NCI-H526 (cell line): ENCODE data around the gene SPHK2.
"Not testable (repeated sequence)": the region's sequence is repeated elsewhere in the genome, so short reads cannot be mapped to it uniquely, and the experiment has no call there.

Experiments used
- DNase-seq, 2 experiments: peaks; one replicate each; lab custom pipeline; 2025; lab: John Stamatoyannopoulos, UW

SPHK2 gene

DNA sequence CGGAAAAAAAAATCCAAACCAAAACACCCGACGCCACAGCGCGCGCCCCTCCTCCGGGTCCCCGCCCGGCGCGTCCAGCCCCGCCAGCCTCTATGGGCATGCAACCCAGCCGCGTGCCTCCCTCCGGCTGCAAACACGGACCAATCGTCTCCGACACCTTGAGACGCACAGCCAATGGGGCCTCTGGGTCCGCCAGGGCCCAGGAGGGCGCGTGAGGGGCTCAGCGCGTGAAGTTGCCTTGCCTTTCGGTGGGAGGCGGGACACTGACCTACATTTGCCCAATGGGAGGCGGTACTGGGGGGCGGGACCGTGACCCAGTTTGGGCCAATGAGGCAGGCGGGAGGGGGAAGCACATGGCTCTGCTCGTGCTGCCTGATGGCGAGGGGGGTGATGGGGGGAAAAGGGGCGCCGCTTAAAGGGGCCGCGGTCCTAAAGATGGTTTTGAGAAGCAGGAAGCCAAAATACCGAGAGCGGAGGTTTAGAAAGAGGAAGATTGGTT is 18.2 kb downstream of the SPHK2 start:
- DNase-seq: peak; percentile 99

DNA sequence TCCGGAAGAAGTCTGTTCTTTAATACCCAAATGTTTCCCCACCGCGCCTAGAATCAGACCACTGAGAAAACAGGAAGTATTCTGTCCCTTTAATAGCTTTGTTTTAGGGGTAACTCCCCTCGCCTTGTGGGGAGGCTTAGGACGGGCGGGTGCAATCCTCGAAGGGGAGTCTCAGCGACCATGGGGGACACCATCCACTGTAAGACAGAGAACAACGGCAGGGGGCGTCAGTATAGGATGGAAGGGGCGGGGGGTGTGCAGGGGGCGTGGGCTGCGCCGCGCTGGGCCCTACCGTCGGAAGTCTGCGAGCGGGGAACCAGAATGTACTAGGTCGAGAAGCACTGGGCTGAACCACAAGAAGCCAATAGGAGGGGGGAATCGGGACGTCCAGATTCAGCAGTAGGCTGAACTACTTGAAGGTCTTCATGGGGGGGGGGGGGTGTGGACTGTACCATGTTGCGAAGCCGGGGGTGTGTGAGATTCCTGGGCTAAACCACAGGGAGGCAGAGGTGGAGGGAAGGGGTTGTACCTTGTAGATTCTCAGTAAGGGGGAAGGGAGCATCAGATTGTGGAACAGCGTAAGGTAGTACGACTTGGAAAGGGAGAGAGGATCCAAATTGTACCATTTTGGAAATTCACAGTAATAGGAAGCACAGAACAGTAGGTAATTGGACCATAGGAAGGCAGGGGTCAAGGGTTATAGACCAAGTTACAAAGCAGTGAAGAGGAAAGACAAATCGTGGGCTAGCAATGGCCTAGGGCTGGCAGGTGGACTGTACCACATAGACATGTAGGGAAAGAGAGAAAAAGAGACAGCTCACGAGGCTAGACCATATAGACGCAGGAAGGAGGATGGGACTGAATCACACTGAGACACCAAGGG is 18.9 kb downstream of the SPHK2 start:
- peak; percentile 83 to 95 for DNase-seq

DNA sequence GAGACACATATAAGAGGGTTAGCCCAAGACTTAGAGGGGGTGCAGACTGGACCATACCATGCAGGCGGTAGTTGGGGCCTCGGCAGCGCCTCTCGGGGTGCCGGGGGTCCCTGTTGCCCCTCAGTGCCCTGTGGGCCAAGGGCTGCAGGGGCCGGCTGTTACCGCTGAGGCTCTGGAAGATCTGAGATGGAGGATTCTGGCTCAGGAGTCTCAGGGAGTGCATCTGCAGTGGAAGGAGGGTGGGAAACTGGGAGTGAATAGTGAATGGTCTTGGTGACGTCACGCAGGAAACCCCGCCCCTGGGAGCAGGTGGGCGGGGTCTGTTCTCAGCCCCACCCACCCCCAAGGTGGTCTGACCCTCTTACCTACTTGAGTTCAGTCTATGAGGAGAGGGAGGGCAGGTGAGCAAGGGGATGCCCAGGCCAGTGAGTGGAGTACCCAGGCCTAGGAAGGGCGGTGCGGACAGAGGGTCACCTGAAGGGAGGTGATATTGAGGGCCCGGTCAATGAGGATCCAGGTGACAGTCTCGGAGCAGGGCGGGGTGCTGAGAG is 19.6 kb downstream of the SPHK2 start:
- DNase-seq: no peak

DNA sequence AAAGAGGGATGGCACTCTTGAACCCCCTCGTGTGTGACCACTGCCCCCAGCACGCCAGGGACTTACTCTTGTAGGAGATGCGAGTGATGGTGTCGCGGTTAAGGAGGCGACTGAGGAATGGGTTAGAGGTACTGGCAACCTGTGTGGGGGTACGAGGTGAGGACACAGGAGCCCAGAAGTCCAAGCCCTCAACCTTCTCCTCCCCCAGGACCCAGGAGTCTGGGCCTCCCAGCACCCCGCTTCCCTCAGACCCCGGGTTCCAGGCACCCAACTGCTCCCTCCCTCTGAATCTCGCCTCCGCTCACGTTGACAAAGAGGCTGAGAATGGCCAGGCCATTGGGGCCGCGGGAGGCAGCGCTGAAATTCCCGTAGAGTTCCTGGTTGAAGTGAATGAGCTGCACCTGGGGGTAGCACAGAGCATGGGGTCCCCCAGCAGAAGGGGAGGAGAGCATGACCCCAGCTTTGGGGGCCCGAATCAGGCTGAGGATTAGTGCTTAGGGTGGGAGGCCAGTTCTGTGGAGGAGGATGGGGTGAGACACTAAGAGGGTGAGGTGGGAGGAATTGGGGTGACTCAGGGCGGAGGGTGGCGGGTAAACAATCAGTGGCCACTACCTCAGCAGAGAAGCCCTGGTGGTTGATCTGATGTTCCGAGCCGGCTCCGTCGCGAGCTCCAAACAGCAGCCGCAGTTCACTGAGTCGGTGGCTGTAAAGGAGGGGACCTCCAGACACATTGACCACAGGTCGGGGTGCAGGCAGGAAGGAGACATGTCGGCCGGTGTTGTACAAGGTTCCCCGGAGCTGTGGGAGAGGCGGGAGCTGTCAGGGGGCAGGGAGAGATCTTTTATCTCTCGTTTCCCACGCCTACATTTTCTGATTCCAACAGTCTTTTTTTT is 20.4 kb downstream of the SPHK2 start:
- no peak for DNase-seq

DNA sequence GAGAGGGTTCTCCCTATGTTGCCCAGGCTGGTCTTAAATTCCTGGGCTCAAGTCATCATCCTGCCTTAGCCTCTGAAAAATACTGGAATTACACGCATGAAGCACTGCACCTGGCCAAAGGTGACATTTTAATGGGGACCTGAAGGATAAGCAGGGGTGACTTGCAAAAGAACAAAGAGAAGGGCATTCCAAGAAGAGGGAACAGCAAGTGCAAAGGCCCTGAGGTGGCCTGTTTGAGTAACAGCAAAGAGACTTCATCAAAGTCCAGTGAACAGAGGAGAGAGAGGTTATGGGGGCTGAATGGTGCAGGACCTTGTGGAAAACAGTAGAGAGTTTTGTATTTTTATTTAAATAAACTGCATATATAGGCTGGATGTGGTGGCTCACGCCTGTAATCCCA is 22.5 kb downstream of the SPHK2 start:
- DNase-seq: no peak

DNA sequence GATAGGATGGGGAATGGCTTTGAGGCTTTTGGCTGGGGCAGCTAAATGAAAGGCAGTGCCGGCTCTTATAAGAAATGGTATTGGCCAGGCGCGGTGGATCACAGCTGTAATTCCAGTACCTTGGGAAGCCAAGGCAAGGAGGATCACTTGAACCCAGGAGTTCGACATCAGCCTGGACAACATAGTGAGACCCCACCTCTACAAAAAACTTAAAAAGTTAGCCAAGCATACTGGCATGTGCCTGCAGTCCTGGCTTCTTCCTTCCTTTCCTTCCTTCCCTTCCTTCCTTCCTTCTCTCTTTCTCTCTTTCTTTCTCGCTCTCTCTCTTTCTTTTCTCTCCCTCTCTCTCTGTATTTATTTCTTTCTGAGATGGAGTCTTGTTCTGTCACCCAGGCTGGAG is 23.6 kb downstream of the SPHK2 start:
- DNase-seq: no peak

DNA sequence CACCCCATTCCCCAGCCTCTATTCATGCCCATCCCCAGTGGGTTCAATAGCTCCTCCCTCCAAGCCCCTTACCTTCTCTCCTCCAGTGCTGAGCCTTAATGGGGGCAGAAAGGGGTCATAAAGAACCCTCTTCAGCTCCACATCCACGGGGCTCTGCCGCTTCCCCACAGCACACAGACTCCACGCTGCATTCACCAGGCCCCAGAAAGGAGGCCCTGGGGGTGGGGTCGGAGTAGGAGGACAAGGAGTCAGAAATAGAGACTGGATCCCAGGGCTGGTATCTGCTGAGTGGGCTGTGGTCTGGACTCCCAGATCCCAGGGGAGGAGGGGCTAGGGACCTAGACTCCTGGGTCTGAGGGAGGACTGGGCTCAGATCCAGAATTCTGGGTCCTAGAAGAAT is 25.0 kb downstream of the SPHK2 start:
- no peak for DNase-seq

DNA sequence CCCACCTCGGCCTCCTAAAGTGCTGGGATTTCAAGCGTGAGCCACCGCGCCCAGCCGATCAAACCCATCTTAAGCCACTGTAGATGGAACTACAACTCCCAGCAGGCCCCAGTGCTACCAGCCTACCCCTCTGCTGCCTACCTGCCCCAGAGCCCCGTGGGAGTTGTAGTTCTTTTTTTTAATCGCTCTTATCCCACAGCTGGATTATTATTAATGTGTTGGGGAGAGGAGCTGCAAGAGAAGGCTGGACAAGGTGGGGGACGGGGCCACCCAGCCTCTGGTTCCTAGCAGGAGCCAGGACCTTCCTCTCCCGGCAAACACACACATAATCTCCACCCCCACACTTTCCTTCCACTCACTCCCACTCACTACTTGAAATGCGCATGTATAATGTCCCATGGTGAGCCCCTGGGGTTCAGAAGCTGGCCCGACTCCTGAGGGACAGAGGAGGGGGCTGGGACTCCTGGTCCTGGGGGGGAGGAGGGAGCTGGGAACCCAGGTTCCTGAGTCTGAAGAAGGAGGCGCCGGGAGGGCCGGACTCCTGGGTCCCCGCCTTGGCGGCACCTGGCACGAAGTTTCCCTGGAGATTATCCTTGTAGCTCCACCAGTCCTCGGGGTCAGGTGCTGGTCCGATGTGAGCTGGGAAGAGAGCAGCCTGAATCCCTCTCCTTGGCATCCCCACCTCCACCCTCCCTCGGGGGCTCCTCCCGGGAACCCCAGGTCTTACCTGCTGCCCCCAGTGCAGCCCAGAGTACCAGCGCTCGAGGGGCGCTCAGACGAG is 25.7 kb downstream of the SPHK2 start:
- peak; percentile 44 to 80 for DNase-seq

DNA sequence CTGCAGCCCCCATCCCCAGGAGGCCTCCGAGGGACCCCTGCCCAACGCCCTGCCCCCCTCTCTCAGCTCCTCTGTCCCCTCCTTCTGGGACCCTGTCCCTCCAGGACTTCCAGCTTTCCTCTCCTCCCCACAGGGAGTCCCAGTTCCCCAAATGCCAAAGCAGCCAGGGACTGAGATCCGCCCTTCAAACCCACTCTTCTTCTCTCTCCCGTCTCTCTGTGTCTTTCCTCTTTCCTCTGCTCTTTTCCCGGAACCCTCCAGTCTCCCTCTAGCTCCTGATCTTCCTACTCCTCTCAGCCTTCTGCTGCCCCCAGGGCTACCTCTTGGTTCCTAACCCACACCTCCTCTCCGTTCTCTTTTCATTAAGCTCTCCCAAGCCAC is 26.3 kb downstream of the SPHK2 start:
- DNase-seq: no peak

DNA sequence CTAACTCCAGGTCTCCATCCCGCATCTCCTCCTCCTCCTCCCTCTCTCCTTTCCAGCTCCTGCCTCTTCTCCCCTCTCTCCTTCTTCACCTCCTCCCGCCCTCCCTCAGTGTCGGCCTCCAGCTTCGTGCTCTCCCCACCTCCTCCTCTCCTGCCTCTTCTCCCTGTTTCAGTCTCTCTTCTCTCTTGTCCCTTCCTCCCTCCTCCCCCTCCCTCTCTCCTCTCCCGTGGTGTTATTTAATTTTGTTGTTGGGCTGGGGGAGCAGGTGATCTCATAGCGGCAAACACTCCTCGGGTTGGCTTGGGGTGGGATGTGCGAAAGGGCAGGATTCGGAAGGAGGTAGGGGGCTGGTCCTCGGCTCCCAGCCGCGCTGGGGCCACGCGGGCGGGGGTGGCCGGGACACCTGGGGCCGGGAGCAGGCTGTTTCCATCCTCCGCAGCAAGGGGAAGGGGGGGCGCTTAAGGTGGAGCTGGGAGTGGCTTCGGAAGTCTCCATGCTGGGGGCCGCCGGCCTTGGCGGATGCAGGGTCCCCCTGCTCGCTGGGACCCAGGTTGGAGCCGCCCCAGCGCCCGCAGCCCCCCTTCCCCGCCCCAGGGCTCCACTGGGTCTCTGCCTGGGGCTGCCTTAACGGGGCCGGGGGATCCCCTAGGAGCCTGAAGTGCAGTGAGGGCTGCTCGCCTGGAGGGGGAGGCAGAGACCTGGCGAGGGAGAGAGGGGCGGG is 26.9 kb downstream of the SPHK2 start, which contains the start of gene CA11:
Gene CA11 (minus strand): TSS at position 187 of the 721 bp plus-strand sequence. CDS start 555 bp downstream, outside the sequence.
- peak; percentile 41 to 93 for DNase-seq

DNA sequence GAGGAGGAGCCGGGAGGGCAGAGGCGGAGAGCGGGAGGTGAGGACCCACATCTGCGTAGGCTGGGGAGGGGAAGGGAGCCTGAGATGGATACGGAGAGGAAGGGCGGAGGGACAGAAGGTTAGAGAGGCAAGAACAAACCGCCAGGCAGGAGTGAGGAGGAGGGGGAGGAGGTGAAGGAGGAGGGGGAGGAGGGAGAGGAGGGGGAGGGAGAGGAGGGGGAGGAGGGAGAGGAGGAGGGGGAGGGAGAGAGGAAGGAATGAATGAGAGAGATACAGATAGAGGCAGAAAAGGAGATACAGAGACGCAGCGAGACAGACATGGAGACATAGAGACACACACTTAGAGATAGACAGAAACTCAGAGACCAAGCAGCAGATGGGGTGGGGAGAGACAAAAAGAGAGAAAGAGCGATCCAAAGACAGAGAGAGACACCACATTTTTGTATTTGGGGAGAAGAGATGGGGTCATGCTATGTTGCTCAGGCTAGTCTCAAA is 27.5 kb downstream of the SPHK2 start:
- peak in 1 of 2 experiments; percentile 73 for DNase-seq

DNA sequence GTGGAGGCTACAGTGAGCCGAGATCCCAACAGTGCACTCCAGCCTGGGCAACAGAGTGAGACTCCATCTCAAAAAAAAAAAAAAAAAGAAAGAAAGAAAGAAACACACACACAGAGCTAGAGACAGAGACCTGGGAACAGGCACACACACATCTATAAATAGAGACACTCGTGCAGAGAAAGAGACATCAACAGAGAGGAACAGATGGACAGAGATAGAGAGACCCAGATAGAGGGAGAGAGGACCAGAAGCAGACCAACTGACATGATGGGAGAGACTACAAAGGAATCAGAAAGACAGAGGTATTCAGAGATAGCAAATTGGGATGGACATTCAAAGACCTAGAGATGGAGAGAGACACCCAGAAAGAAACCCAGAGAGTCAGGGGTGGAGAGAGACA is 28.8 kb downstream of the SPHK2 start:
- no peak for DNase-seq

DNA sequence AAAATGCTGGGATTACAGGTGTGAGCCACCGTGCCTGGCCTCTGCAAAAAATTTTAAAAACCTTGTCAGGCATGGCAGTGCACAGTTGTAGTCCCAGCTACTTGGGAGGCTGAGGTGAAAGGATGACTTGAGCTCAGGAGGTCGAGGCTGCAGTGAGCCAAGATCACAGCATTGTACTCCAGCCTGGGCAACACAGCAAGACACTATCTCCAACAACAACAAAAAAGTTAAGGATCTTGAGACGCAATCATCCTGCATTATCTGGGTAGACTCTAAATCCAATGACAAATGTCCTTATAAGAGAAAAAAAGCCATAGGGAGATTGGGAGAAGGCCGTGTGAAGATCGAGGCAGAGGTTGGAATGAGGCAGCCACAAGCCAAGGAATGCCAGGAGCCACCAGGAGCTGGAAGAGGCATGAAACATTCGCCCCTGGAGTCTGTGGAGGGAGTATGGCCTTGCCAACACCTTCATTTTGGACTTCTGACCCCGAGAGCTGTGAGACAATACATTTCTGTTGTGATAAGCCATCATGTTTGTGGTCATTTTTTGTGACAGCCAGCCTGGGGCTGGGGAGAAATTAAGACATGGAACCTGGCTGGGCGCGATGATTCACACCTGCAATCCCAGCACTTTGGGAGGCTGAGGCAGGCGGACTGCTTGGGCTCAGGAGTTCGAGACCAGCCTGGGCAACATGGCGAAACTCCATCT is 31.8 kb downstream of the SPHK2 start:
- no peak for DNase-seq

DNA sequence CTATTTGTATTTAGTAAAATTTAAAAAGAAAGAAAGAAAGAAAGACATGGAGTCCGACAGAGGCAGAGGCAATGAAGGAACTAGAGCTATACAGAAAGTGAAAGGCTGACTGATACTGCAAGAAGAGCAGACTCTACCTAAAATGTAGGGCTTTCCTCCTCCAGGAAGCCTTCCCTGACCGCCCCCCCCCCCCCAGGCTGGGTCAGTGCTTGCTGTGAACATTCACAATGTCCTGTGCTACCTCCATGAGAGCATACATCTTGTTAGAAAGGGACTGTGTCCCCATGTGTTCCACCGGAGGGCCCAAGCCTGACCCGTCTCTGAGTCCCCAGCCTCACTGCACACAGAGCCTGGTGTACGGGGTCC is 32.4 kb downstream of the SPHK2 start:
- DNase-seq: no peak

DNA sequence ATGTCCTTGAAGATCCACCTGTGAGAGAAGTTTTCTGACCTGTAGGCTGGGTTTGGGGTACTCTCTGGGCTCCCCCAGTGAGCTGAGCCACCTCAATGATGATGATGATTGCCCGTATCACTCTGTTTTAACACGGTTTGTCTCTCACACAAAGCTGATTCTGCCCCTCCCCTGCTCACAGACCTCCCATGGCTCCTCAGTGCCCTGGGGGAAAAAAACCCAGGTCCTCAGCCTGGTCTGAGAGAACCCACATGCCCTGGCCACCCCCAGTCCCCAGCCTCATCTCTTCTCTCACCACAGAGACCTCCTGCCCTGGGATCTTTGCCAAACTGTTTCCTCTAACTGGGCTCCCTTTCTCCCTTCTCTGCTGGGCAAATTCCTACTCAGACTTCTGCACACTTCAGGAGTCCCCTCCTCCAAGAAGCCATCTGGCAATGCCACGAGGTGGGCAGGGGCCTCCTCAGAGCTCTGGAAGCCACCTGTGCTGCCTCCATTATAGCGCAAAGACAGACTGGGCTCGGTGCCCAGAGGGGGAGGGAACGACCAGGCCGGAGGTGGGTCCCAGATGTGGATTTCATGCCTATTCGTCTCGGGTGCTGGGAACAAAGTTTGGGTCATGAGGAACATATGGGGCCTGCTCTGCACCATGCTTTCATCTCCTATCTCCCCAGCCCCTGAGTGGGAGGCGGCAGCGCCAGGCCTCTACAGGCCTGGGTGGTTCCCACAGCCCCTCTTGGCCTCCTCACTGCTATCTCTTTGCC is 35.2 kb downstream of the SPHK2 start:
- no peak for DNase-seq

DNA sequence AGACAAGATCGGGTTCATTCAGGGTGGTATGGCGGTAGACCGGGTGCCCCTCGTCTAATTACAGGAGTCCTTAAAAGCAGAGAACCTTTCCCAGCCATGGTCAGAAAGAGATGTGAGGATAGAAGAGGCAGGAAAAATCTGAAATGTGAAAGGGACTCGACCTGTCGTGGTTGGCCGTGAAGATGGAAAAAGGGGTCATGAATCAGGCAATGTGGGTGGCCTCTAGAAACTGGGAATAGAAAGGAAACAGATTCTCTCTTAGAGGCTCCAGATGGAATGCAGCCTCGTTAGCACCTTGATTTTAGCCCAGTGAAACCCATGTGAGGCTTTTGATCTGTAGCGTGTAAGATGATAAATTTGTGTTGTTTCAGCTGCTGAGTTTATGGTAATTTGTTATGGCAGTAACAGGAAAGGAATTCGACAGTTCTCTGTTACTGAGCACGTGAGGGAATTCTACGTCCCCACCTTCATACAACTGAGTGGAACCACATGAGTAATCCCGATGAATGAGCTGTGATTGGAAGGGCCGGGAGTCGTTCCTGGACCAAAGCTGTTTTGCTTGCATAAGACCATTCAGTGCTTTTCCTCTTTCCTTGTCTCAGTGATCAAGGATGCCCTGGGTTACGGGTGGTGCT is 37.7 kb downstream of the SPHK2 start:
- DNase-seq: no peak

DNA sequence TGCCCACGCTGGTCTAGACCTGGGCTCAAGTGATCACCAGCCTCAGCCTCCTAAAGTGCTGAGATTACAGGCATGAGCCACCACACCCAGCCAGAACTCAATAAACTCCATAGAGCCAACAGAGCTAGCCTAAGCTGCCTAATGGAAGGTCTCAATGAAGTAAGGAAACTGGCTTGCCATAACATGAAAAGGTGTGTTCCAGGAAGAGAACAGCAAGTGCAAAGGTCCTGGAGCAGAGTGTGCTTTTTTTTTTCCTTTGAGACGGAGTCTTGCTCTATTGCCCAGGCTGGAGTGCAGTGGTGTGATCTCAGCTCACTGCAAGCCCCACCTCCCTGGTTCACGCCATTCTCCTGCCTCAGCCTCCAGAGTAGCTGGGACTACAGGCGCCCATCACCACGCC is 38.5 kb downstream of the SPHK2 start:
- not testable (repeated sequence) for DNase-seq

DNA sequence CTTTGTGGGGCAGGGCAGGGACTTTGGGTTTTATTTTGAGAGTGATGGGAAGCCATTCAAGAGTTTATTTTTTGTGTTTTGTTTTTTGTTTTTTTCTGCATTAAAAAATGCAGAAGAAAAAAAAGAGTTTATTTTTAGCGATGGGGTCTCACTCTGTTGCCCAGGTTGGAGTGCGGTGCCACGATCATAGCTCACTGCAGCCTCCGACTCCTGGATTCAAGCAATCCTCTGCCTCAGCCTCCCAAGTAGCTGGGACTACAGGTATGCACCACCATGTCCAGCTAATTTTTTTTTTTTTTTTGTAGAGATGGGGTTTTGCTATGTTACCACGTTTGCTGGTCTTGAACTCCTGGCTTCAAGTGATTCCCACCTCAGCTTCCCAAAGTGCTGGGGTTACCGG is 39.2 kb downstream of the SPHK2 start:
- no peak for DNase-seq

DNA sequence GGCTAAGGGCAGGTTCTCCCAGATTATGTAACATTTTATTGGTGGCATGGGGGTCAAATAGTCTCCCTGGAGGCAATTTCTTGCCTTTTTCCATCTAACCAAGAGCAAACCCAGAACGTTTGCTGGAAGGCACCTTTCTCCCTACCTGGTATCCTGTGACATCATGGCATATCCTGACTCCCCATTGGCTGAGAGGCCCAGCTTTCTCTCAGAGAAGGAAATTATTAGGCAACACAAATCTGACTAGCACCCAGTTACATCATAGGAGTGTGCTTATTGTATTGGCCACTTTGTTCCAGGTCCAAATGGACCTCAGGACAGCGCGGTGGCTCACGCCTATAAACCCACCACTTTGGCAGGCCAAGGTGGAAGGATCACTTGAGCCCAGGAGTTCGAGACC is 40.5 kb downstream of the SPHK2 start:
- peak; percentile 56 to 66 for DNase-seq
